ENCODE data around the gene RFC3. TPM values are rescaled to one million over a fixed set of nuclear protein-coding genes. Genes with fewer than 3 reads are reported as not detected.
A peak's percentile ranks its signal among the peaks of the same experiment; 100 is the strongest.

RFC3 gene
- total RNA-seq, 1 experiment from 2014 or later = 38.2 TPM

DNA sequence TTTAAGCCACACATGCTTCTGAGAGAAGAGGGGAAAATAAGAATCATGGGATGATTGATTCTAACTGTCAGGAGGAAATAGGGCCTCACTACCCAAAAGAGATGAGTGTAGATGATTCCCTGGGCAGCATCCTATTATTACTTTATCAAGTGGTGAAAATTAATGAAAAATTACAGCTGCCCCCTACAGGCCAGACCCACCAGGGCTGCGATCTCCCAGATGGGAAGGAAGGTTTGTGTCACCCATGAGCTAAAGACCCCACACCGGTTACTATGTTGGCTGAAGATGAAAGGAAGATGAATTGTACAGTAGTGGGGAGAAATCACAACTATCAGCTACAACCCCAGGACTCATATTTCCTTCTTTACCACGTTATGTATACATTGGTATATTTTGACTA, 49.5 kb downstream of the RFC3 start:
- Histone ChIP-seq H3K27ac (ENCODE audit: low read depth, low read length) (no peak overlapping the region), H3K4me1 (ENCODE audit: control insufficient read depth in 1 of 2, insufficient read depth in 2 of 2, low read length in 2 of 2) (no peaks in the 10 kb centered on the region), H2AFZ (ENCODE audit: low read depth, low read length, poor library complexity, severe bottlenecking) (no peak overlapping the region), H3K9ac (ENCODE audit: low read length) (no peak overlapping the region), H3K4me2 (ENCODE audit: low read length) (no peak overlapping the region), H3K27me3 (ENCODE audit: insufficient read depth, low read length) (no peaks in the 10 kb centered on the region), H3K4me3 (replicated peaks in 1 of 2; ENCODE audit: low read depth in 1 of 2, low read length in 2 of 2) (no peak overlapping the region), H3K79me2 (ENCODE audit: insufficient read depth, low read length) (no peaks in the 10 kb centered on the region), H3K9me2 (ENCODE audit: insufficient read depth) (no peaks in the 10 kb centered on the region), H4K20me1 (ENCODE audit: insufficient read depth) (no peaks in the 10 kb centered on the region), H3K9me3 (ENCODE audit: control insufficient read depth in 1 of 2, insufficient read depth in 1 of 2, low read depth in 1 of 2, low read length in 2 of 2) (no peaks in the 10 kb centered on the region), H3K36me3 (ENCODE audit: control insufficient read depth in 1 of 2, insufficient read depth in 2 of 2, low read length in 2 of 2) (no peaks in the 10 kb centered on the region)
- no peak for DNase-seq (ENCODE audit: low read depth, low spot score)
- ChIA-PET CTCF (interaction anchor here (0.7 to 1.2 kb wide), 3 partner anchors 9 to 17 kb away, joined by 3 to 5 read pairs (median 4); no protein-coding TSS in a partner anchor), RAD21 (ENCODE audit: low non-redundant PET in 1 of 2, low total read pairs in 2 of 2, uncharacterized antibody in 2 of 2, unreplicated experiment in 2 of 2) (no interaction called here), POLR2A (no interaction called here)
- no TSS peak for BruUV-seq (replicated peaks)
- TF ChIP-seq SIN3A (IDR thresholded peaks at IDR 0.05; ENCODE audit: low read depth) = no peak
- TF ChIP-seq, protein P1, sequence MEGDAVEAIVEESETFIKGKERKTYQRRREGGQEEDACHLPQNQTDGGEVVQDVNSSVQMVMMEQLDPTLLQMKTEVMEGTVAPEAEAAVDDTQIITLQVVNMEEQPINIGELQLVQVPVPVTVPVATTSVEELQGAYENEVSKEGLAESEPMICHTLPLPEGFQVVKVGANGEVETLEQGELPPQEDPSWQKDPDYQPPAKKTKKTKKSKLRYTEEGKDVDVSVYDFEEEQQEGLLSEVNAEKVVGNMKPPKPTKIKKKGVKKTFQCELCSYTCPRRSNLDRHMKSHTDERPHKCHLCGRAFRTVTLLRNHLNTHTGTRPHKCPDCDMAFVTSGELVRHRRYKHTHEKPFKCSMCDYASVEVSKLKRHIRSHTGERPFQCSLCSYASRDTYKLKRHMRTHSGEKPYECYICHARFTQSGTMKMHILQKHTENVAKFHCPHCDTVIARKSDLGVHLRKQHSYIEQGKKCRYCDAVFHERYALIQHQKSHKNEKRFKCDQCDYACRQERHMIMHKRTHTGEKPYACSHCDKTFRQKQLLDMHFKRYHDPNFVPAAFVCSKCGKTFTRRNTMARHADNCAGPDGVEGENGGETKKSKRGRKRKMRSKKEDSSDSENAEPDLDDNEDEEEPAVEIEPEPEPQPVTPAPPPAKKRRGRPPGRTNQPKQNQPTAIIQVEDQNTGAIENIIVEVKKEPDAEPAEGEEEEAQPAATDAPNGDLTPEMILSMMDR (IDR thresholded peaks at IDR 0.05 in 2 of 3, conservative IDR thresholded peaks at IDR 0.05 in 1 of 3; ENCODE audit: borderline replicate concordance in 1 of 3, insufficient read depth in 1 of 3, low read depth in 2 of 3, low read length in 2 of 3) = peak in 2 of 3 experiments; percentile 51 to 56; a peak in 4 of 6 replicates
- ATAC-seq = peak; percentile 44; the same call in 1 of the 2 replicates
- intact Hi-C loops (cut with micrococcal nuclease) = no loop called here

DNA sequence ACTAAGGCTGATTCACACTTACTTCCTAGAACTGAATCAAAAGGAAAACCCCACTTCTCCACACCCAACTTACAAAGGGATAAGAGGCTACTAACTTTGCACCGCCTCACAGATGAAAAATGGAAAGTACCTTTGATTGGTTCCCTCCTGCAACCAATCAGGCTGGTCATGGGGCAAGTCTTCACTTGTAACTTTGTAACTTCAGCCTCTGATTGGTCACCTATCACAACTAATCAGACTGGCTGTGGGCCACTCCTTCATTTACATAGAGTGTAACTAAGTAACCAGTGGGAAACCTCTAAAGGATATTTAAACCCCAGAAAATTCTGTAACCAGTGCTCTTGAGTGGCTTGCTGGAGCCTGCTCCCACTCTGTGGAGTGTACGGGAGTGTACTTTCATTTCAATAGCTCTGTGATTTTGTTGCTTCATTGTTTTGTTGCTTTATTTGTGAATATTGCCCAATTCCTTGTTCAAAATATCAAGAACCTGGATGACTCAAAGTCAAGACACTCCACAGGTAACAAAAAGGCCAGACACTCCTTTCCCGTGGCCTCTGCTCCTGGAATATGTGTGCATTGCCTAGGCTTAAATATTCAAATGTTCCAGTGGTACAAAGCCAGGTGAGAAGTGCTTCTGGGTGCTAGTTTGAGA, 50.5 kb downstream of the RFC3 start:
- RAD21 ChIA-PET (ENCODE audit: low non-redundant PET in 1 of 2, low total read pairs in 2 of 2, uncharacterized antibody in 2 of 2, unreplicated experiment in 2 of 2) = no interaction called here
- Histone ChIP-seq H3K27me3 (ENCODE audit: insufficient read depth, low read length) (no peaks in the 10 kb centered on the region), H3K36me3 (ENCODE audit: control insufficient read depth in 1 of 2, insufficient read depth in 2 of 2, low read length in 2 of 2) (no peaks in the 10 kb centered on the region), H3K27ac (ENCODE audit: low read depth, low read length) (no peak overlapping the region), H3K4me3 (replicated peaks in 1 of 2; ENCODE audit: low read depth in 1 of 2, low read length in 2 of 2) (no peak overlapping the region), H3K4me2 (ENCODE audit: low read length) (no peak overlapping the region), H3K9ac (ENCODE audit: low read length) (no peak overlapping the region), H2AFZ (ENCODE audit: low read depth, low read length, poor library complexity, severe bottlenecking) (no peak overlapping the region), H3K79me2 (ENCODE audit: insufficient read depth, low read length) (no peaks in the 10 kb centered on the region), H3K9me2 (ENCODE audit: insufficient read depth) (no peaks in the 10 kb centered on the region), H3K4me1 (ENCODE audit: control insufficient read depth in 1 of 2, insufficient read depth in 2 of 2, low read length in 2 of 2) (no peaks in the 10 kb centered on the region), H4K20me1 (ENCODE audit: insufficient read depth) (no peaks in the 10 kb centered on the region), H3K9me3 (ENCODE audit: control insufficient read depth in 1 of 2, insufficient read depth in 1 of 2, low read depth in 1 of 2, low read length in 2 of 2) (no peaks in the 10 kb centered on the region)
- CTCF ChIA-PET = no interaction called here
- intact Hi-C loops (cut with micrococcal nuclease) = no loop called here
- DNase-seq (ENCODE audit: low read depth, low spot score) (no peak), ATAC-seq (no peak)
- BruUV-seq (replicated peaks) = no TSS peak
- POLR2A ChIA-PET = no interaction called here
- no peak for TF ChIP-seq EZH2 (IDR thresholded peaks at IDR 0.05)
- TF ChIP-seq CEBPB (IDR thresholded peaks at IDR 0.05; ENCODE audit: low read depth) = no peak
- no peak for TF ChIP-seq POLR2AphosphoS5 (IDR thresholded peaks at IDR 0.05; ENCODE audit: low read depth, low read length)
- TF ChIP-seq, protein P1 (IDR thresholded peaks at IDR 0.05 in 2 of 3, conservative IDR thresholded peaks at IDR 0.05 in 1 of 3; ENCODE audit: borderline replicate concordance in 1 of 3, insufficient read depth in 1 of 3, low read depth in 2 of 3, low read length in 2 of 3) = no peak
- TF ChIP-seq ELF1 (IDR thresholded peaks at IDR 0.05; ENCODE audit: borderline replicate concordance, low read depth) = no peak
- TF ChIP-seq EZH2phosphoT487 (IDR thresholded peaks at IDR 0.05; ENCODE audit: borderline replicate concordance) = no peak
- TF ChIP-seq, protein P2, sequence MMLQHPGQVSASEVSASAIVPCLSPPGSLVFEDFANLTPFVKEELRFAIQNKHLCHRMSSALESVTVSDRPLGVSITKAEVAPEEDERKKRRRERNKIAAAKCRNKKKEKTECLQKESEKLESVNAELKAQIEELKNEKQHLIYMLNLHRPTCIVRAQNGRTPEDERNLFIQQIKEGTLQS (IDR thresholded peaks at IDR 0.05) = no peak
- TF ChIP-seq TCF7L2 (IDR thresholded peaks at IDR 0.05; ENCODE audit: borderline replicate concordance, extremely low read depth, insufficient read depth, insufficient read length) = no peak
- TF ChIP-seq, protein P3, sequence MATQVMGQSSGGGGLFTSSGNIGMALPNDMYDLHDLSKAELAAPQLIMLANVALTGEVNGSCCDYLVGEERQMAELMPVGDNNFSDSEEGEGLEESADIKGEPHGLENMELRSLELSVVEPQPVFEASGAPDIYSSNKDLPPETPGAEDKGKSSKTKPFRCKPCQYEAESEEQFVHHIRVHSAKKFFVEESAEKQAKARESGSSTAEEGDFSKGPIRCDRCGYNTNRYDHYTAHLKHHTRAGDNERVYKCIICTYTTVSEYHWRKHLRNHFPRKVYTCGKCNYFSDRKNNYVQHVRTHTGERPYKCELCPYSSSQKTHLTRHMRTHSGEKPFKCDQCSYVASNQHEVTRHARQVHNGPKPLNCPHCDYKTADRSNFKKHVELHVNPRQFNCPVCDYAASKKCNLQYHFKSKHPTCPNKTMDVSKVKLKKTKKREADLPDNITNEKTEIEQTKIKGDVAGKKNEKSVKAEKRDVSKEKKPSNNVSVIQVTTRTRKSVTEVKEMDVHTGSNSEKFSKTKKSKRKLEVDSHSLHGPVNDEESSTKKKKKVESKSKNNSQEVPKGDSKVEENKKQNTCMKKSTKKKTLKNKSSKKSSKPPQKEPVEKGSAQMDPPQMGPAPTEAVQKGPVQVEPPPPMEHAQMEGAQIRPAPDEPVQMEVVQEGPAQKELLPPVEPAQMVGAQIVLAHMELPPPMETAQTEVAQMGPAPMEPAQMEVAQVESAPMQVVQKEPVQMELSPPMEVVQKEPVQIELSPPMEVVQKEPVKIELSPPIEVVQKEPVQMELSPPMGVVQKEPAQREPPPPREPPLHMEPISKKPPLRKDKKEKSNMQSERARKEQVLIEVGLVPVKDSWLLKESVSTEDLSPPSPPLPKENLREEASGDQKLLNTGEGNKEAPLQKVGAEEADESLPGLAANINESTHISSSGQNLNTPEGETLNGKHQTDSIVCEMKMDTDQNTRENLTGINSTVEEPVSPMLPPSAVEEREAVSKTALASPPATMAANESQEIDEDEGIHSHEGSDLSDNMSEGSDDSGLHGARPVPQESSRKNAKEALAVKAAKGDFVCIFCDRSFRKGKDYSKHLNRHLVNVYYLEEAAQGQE (IDR thresholded peaks at IDR 0.05; ENCODE audit: low read depth) = no peak
